Activated effector memory CD4-positive, alpha-beta T cell treated with anti-CD3 and anti-CD28 coated beads, Interleukin-2, amount 50 U/mL, for 16 hours (primary cell): ENCODE measurements around the gene GFER.
"Not testable (repeated sequence)": the region's sequence is repeated elsewhere in the genome, so short reads cannot be mapped to it uniquely, and the experiment has no call there.

Source experiments
- DNase-seq: peaks from one replicate; pipeline ENCODE4 v3.0.0-alpha.2; 2020

Gene GFER

DNA sequence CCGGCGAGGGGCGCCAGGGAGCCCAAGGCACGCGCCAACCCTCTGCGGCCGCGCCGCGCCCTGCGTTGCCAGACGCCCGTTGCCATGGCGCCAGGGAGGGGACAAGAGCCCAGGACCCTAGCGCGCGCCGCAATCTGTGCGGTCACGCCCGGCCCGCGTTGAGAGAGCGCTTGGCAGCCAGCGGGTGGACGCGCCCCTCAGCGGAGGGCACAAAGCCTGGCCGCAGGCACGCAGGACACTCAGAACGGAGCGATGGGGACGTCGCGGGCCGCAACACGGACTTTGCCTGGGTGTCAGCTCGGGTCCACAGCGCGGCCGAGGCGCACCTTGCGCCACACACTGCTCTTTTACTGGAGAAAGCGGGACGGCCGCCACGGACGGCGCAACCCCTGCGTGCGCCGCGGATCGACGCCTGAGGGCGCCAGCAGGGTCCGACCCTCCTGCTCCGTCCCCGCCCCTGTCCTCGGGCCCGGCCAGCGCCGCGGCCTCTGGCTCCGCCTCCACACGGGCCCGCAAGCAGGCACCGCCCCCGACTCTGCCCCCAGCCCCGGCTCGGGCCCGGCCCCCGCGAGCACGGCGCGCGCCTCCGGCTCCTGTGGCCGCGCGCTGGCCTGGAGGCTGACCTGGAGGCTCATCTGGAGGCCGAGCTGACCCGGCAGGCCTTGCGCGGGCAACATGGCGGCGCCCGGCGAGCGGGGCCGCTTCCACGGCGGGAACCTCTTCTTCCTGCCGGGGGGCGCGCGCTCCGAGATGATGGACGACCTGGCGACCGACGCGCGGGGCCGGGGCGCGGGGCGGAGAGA is at the start of gene GFER:
TSS of gene GFER (plus strand) at position 650 of the 803 bp plus-strand sequence. CDS start at position 676, 26 bp downstream.
- DNase-seq, result peak; percentile 89

- DNase-seq, result no peak
Observed at GRCh38 chr16:1936945-1937479, 47.0 kb upstream of the GFER start.

DNA sequence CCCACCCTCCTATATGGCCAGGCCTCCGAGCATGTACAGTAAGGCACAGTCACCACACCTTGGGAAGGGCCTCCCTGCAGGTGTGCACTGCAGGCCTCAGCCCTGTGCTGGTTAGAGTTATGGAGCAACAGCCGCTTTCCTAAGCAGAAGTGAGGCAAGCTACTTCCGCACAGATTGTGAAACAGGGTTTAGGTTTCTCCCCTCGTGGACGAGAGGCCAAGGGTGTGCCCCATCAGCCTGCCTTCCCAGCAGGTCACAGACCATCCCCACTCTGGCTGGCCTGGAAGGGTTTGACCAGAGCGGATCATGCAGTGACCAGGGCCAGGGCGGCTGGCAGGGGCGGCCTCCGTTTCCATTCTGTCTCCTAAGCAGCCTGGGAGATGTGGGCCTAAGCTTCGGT is 45.7 kb upstream of the GFER start:
- DNase-seq, result no peak

- no peak for DNase-seq
Observed at GRCh38 chr16:1938910-1939309, 45.1 kb upstream of the GFER start.

- not testable (repeated sequence) for DNase-seq
Observed at GRCh38 chr16:1939833-1940232, 44.2 kb upstream of the GFER start.

DNA sequence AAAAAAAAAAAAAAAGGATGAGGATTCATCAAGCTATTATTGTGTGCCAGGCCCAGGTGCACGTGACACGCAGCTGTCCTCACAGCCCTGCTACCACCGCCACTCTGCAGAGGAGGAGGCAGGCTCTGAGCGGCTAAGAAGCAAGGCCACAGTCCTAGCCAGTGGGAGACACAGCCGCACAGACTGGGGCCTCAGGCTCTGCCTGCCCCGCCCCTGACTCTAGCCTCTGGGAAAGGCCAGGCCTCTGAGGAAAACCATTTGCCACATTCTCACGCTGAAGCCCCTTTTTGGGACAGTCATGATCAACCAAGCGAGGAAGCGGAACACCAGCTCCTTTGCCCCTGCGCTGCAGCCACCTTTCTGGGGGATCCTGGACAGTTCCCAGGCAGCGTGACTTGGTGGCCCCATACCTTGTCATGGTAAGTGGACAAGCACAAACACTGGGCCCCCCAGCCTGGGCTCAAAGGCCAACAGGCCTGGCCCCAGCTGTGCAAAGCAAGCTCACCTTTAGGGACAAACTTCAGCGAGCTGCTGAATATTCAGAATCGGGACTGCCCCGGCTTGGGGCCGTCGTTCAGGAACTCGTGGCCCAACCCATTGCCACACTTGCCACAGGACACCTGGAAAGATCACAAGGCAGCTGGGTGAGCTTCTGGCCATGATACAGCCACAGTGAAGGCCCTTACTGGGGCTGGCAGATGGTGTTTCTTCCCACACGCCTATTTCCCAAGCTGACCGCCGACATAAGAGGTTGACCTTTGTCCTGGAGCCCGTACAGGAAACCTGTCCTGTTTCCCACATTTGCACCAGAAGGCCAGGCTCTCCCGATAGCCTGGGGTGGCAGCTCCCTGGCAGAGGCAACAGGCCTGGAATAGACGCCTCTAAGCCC is 43.5 kb upstream of the GFER start:
- DNase-seq, result no peak

- DNase-seq, result no peak
Observed at GRCh38 chr16:1941162-1942046, 42.6 kb upstream of the GFER start.

DNA sequence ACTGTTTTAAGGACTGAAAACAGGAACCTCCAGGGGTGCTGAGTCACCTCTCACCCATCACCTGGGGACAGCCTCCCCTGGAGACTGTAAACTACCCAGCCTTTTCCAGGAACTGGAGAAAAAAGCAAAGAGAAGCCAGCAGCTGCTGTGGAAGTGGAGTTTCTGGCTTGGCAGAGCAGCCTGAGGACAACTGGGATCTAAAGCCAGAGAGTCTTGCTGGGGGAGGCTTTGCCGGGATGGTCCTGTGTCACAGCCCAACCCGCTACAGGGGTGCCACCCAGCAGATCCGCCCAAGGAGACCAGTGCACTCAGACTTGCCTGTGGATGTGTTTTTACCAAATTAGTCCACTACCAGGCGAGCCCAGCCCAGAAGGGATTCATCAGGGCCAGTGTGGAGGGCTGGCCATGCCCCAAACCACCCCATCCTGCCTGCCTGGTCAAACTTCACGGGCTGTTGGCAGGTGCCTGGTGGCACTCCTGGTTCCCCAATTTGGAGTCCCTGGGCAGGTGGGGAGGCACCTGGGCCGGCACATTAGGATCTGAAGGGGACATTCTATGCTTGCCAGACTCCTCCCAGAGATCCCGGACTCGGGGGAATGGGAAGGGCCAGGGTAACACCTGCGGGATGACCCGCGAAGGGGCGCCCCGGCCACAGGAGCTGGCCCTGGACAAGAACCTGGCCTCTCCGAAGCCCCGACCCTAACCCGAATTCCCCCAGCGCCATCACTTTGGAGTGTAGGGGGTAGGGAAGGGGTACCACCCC is 41.8 kb upstream of the GFER start:
- DNase-seq, result no peak

DNA sequence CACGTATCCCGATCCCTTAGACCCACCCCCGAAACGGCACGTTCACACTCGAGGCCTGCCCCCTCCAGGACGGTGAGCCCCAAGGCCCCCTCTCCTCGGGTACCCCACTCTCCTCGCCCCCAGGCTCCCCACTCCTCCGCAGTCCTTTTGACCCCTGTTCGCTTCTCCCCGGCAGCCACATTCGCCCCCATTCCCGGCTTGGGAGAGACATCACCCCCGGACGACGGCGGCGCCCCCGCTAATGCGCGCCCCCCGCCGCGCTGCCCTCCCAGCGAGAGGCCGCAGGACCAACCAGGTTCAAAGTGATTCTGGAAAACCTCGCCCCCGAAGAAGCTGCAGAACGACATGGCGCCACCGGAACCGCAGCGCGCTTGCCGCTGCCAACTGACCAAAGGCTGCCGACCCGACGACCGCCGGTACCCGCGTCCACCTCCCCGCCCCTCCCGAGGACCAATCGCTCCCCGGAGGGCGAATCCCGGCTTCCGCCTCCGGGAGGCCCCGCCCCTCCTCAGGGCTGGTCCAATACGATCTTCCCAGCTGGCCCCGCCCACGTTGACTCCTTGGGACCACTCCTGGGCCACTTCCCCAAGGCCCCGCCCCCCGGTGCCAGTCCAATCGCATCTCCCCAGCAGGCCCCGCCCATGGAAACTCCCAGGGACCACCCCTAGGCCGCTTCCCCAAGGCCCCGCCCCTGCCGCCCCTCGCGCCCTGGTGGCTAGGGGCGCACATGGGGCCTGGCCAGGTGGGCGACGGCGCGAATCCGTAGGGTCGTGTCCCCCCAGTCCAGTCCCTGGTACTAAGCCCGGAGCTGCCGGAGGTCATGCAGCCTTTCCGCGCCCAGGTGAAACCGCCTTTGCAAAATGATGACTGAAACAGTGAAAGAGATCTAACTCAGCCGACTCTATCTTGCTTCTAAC is 40.9 kb upstream of the GFER start, which contains the start of gene MSRB1:
TSS of gene MSRB1 (minus strand) at position 390 of the 917 bp plus-strand sequence. CDS start at position 347, 43 bp downstream.
- peak; percentile 100 for DNase-seq

GRCh38 chr16:1944612-1945199 is 39.3 kb upstream of the GFER start:
- no peak for DNase-seq

DNA sequence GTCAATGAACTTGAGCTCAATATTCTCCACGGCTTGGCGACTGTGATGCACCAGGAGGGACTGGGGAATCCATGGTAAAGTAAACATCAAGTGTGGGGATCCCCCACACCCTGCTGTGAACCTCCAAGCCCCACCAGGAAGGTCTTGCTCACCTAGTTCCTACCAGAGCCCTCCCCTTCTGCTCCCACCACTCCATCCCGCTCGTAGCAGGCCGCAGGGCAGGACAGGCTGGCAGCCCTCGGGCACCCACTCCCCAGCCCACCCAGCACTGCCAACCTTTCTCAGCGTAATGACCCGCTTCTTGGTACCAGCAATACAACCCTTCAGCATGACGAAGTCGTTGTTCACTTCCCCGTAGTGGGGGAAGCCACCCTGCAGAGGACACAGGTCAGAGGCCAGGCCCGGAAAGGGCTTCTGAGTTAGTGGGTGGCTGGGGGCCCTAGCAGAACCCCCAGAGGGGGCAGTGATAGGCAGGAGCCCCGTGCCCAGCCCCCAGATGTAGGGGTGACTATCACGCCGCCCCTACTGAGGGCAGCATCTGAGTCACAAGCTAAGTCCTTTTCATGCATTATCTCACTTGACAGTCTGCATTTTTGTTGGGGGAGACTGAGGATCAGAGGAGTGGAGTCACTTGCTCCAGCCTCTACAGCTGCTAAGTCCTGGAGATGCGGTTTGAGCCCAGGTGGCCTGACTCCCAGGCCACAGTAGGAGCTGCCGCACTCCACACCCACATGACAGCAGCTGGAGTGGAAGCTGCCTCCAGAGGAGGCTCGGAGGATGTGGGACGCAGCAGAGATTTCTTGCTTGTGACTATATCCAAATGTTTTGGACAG is 38.2 kb upstream of the GFER start:
- no peak for DNase-seq

DNA sequence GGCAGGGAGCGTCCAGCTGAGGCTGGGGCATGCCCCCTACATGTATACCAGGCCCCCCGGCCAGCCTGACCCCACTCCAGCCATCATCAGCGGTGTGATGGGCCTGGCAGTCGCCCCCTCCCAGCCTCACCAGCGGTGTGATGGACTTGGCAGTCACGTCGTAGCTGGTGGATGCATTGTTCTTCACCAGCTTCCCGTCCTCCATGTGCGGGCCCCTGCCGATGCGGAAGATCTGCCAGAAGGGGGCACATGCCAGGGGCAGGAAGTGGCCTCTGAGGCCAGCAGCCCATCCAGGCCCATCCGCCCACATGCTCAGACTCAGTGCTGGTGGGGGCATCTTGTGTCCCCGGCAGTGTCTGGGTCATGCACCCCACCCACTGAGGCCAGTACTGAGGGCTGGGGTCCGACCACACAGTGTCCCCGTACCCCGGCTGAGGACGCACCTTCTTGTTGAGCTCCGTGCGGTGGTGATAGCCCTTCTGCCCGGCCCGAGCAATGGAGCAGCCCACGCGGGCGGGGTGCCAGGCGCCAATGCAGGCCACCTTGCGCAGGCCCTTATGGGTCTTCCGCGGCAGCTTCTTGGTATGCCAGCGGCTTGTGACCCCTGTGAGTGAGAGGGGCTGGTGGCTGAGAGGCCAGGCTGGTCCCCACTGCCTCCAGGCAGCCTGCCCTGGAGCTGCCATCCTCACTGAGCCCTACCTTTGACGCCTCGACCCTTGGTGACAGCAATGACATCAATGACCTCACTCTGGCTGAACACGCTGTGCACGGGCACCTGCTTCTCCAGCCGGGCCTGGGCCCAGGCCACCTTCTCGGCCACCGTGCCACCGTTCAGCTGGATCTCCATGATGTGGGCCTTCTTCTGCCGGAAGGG is 37.3 kb upstream of the GFER start:
- no peak for DNase-seq

GRCh38 chr16:1947369-1947670 is 36.7 kb upstream of the GFER start:
- no peak for DNase-seq

DNA sequence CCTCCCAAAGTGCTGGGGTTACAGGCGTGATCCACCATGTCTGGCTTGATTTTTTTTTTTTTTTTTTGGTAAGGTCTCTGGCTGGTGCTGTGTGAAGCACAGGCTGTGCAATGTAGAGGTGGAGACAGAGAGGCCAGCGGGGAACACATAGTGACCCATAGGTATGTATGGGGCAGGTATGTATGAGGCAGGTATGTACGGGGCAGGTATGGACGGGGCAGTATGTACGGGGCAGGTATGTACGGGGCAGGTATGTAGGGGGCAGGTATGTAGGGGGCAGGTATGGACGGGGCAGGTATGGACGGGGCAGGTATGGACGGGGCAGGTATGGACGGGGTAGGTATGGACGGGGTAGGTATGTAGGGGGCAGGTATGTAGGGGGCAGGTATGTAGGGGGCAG is 34.5 kb upstream of the GFER start:
- no peak for DNase-seq

- DNase-seq, result no peak
Observed at GRCh38 chr16:1950047-1950446, 33.9 kb upstream of the GFER start.

DNA sequence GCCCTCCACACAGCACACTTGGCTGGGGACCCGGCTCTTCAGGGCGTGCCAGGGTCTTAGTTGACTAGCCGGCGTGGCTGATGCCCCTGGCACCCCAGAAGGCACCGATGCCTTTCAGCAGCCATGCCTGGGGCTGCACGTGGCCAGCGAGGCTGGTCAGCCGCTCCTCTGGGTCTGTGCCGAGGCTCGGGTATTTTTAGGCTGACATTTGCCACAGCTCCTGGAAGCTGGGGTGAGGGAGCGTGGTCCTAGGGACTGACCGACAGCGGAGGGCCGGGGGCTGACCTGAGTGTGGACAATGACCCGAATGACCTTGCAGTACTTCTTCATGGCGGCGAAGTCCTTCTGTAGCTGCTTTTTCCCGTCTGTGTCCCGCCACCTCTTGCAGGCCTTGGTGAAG is 33.4 kb upstream of the GFER start:
- DNase-seq, result no peak

- DNase-seq, result no peak
Observed at GRCh38 chr16:1953734-1954133, 30.3 kb upstream of the GFER start.

- not testable (repeated sequence) for DNase-seq
Observed at GRCh38 chr16:1957434-1958142, 26.4 kb upstream of the GFER start.
